Stimulated activated memory B cell treated with anti-CD40 and anti-IgM and Interleukin-4, amounts not matched to agents 10 μg/mL and 1 μg/mL and 100 μg/mL, for 72 hours (primary cell): ENCODE data around the gene MYOM1.

Experiments
- ATAC-seq: fragments of 150-1000 bp; cut with Tn5 transposase; 2 replicates; pipeline ENCODE4 v1.10.0; 2021
- H3K27ac Mint-ChIP-seq: one replicate; pipeline ENCODE4 v1.8.0; 2022; ENCODE audit warnings: mild to moderate bottlenecking, mixed read lengths
- H3K27me3 Mint-ChIP-seq: one replicate; pipeline ENCODE4 v1.8.0; 2022; ENCODE audit warnings: mixed read lengths
- H3K36me3 Mint-ChIP-seq: one replicate; pipeline ENCODE4 v1.8.0; 2022; ENCODE audit warnings: mixed read lengths
- H3K4me1 Mint-ChIP-seq: one replicate; pipeline ENCODE4 v1.8.0; 2022; ENCODE audit warnings: mixed read lengths
- H3K4me3 Mint-ChIP-seq: one replicate; pipeline ENCODE4 v1.8.0; 2022; ENCODE audit warnings: mild to moderate bottlenecking, moderate library complexity, mixed read lengths
- H3K9me3 Mint-ChIP-seq: one replicate; pipeline ENCODE4 v1.8.0; 2022; ENCODE audit warnings: mixed read lengths

MYOM1 gene

GRCh38 chr18:3115447-3116030 lies 104.2 kb downstream of the MYOM1 start:
- H3K4me1 Mint-ChIP-seq = no peaks in the 10 kb centered on the region
- no peaks in the 10 kb centered on the region for H3K9me3 Mint-ChIP-seq
- no peak overlapping the region for H3K4me3 Mint-ChIP-seq
- H3K36me3 Mint-ChIP-seq = peaks cover 12% of the 10 kb centered on the region
- no peak for ATAC-seq
- peaks cover 12% of the 10 kb centered on the region for H3K27me3 Mint-ChIP-seq
- no peak overlapping the region for H3K27ac Mint-ChIP-seq

GRCh38 chr18:3114451-3114850 lies 105.3 kb downstream of the MYOM1 start:
- no peaks in the 10 kb centered on the region for H3K9me3 Mint-ChIP-seq
- H3K36me3 Mint-ChIP-seq = peaks cover 11% of the 10 kb centered on the region
- no peak overlapping the region for H3K4me3 Mint-ChIP-seq
- H3K4me1 Mint-ChIP-seq = no peaks in the 10 kb centered on the region
- no peak for ATAC-seq
- H3K27me3 Mint-ChIP-seq = peaks cover 12% of the 10 kb centered on the region
- H3K27ac Mint-ChIP-seq = no peak overlapping the region

- Mint-ChIP-seq H3K27ac (no peak overlapping the region), H3K27me3 (peaks cover 9% of the 10 kb centered on the region), H3K4me1 (no peaks in the 10 kb centered on the region), H3K4me3 (no peak overlapping the region), H3K36me3 (peaks cover 7% of the 10 kb centered on the region), H3K9me3 (no peaks in the 10 kb centered on the region)
- ATAC-seq = no peak
These were observed 105.7 kb downstream of the MYOM1 start for GRCh38 chr18:3114026-3114425.

DNA sequence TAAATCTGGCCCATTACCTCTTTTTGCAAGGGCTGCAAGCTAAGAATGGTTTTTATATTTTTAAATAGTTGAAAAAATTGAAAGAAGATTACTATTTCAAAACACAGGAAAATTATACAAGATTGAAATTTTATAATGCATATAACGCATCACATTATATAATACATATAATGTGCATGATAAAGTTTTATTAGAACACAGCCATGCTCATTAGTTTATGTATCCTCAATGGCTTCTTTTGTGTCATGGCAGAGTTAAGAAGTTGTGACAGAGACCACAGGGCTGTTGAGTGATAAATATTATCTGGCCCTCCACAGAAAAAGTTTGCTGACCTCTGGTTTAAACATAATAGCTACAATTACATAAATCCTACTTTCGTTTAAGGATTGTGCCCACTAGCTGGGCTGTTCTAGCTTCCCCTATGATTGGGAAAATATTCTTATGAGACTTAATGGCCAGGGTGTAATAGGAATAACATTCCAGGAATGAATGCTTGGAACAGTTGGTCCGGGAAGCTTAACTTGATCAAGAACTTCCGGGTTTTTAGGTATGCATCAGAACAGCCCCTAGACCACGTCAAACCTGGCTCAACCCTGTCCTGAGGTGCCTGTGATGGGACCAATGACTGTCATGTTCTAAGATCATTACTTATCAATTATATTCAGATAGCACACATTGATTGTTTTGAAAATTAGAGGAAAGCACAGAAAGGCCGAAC lies 108.1 kb downstream of the MYOM1 start:
- Mint-ChIP-seq H3K9me3 (no peaks in the 10 kb centered on the region), H3K4me1 (no peaks in the 10 kb centered on the region), H3K36me3 (peaks cover 5% of the 10 kb centered on the region), H3K27ac (no peak overlapping the region), H3K4me3 (no peak overlapping the region), H3K27me3 (no peaks in the 10 kb centered on the region)
- ATAC-seq = no peak

GRCh38 chr18:3110034-3110752 lies 109.6 kb downstream of the MYOM1 start:
- Mint-ChIP-seq H3K4me3 (no peak overlapping the region), H3K36me3 (peaks cover 5% of the 10 kb centered on the region), H3K27me3 (no peaks in the 10 kb centered on the region), H3K9me3 (no peaks in the 10 kb centered on the region), H3K27ac (no peak overlapping the region), H3K4me1 (no peaks in the 10 kb centered on the region)
- no peak for ATAC-seq

DNA sequence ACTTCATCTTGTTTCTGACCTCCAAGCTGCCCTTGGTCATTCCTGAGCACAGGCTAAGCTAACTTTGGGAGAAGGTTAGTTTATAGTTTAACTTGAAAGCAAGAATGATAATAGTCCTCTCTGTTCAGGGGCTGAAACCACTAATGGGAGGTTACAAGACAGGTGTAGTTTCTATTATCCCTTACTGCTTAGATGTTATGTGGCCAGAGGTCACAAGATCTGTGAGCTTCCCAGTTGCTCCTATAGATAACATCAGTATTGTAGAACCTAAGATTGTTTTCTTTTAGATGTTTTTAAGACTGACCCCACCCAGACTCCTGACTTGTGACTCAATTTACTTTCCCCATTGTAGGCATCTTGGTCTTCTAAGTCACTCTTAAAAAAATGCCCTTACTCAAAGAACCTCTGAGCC lies 112.0 kb downstream of the MYOM1 start:
- H3K27ac Mint-ChIP-seq = no peak overlapping the region

GRCh38 chr18:3104190-3105054 lies 115.3 kb downstream of the MYOM1 start:
- Mint-ChIP-seq H3K4me1 (no peaks in the 10 kb centered on the region), H3K36me3 (peaks cover 8% of the 10 kb centered on the region), H3K27me3 (no peaks in the 10 kb centered on the region), H3K9me3 (no peaks in the 10 kb centered on the region), H3K4me3 (no peak overlapping the region), H3K27ac (no peak overlapping the region)
- no peak for ATAC-seq

More for the DNA sequence above, 112.0 kb downstream of the MYOM1 start:
- no peak overlapping the region for H3K4me3 Mint-ChIP-seq
- H3K9me3 Mint-ChIP-seq = no peaks in the 10 kb centered on the region
- H3K4me1 Mint-ChIP-seq = no peaks in the 10 kb centered on the region
- H3K36me3 Mint-ChIP-seq = no peaks in the 10 kb centered on the region
- no peak for ATAC-seq
- H3K27me3 Mint-ChIP-seq = no peaks in the 10 kb centered on the region

- no peaks in the 10 kb centered on the region for H3K4me1 Mint-ChIP-seq
- no peaks in the 10 kb centered on the region for H3K9me3 Mint-ChIP-seq
- no peak for ATAC-seq
- H3K4me3 Mint-ChIP-seq = no peak overlapping the region
- peaks cover 14% of the 10 kb centered on the region for H3K36me3 Mint-ChIP-seq
- no peak overlapping the region for H3K27ac Mint-ChIP-seq
- no peaks in the 10 kb centered on the region for H3K27me3 Mint-ChIP-seq
These were observed 116.2 kb downstream of the MYOM1 start for GRCh38 chr18:3103576-3103975.

DNA sequence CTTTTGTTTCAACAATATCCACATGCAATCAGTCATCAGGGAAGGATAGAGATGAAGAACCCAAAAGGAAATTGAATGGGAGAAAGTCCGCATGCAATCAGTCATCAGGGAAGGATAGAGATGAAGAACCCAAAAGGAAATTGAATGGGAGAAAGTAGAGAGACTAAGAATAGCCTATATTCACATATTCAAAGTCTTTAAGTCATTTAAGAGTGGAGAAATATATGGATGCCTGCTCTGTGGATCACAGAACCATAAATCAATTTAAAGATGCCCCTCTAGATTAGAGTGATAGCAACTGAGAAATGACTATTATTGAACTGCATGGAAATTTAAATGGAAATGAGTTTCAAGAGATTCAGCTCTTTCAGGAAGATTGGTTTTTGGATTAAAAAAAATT lies 116.8 kb downstream of the MYOM1 start:
- H3K36me3 Mint-ChIP-seq = peaks cover 14% of the 10 kb centered on the region
- H3K27ac Mint-ChIP-seq = no peak overlapping the region
- H3K4me3 Mint-ChIP-seq = no peak overlapping the region
- ATAC-seq = no peak
- no peaks in the 10 kb centered on the region for H3K4me1 Mint-ChIP-seq
- no peaks in the 10 kb centered on the region for H3K27me3 Mint-ChIP-seq
- H3K9me3 Mint-ChIP-seq = no peaks in the 10 kb centered on the region

GRCh38 chr18:3100498-3101132 lies 119.2 kb downstream of the MYOM1 start:
- ATAC-seq = no peak

GRCh38 chr18:3099327-3099726 lies 120.4 kb downstream of the MYOM1 start:
- Mint-ChIP-seq H3K36me3 (peaks cover 14% of the 10 kb centered on the region), H3K4me3 (no peak overlapping the region), H3K27ac (no peak overlapping the region), H3K27me3 (no peaks in the 10 kb centered on the region), H3K4me1 (no peaks in the 10 kb centered on the region), H3K9me3 (no peaks in the 10 kb centered on the region)
- ATAC-seq = no peak

More at GRCh38 chr18:3100498-3101132, 119.2 kb downstream of the MYOM1 start:
- Mint-ChIP-seq H3K36me3 (peaks cover 14% of the 10 kb centered on the region), H3K27ac (no peak overlapping the region), H3K9me3 (no peaks in the 10 kb centered on the region), H3K27me3 (no peaks in the 10 kb centered on the region), H3K4me1 (no peaks in the 10 kb centered on the region), H3K4me3 (no peak overlapping the region)

DNA sequence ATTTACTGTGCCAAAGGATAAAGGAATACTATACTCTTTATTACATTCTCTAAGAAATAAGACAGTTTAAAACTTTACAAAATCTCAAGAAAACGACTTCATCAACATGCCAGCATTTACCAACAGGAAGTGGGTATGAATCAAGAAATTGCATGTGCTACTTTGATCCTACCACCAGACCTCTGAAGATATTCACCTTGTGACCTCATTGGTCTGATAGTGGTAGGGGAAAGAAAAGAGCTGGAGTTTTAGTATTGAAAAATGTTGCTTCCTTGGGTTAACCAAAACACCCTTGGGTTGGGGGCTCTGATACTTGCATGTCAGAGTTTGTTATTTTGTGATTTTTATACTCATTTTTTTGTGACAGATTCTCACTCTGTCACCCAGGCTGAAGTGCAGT lies 122.7 kb downstream of the MYOM1 start:
- no peak overlapping the region for H3K27ac Mint-ChIP-seq
- no peak overlapping the region for H3K4me3 Mint-ChIP-seq
- no peaks in the 10 kb centered on the region for H3K4me1 Mint-ChIP-seq
- peaks cover 14% of the 10 kb centered on the region for H3K36me3 Mint-ChIP-seq
- H3K9me3 Mint-ChIP-seq = no peaks in the 10 kb centered on the region
- no peaks in the 10 kb centered on the region for H3K27me3 Mint-ChIP-seq
- ATAC-seq = no peak

- Mint-ChIP-seq H3K36me3 (peaks cover 14% of the 10 kb centered on the region), H3K4me3 (no peak overlapping the region), H3K9me3 (no peaks in the 10 kb centered on the region), H3K27me3 (no peaks in the 10 kb centered on the region), H3K4me1 (no peaks in the 10 kb centered on the region), H3K27ac (no peak overlapping the region)
- no peak for ATAC-seq
These were observed 123.8 kb downstream of the MYOM1 start for GRCh38 chr18:3095921-3096320.

GRCh38 chr18:3094338-3094684 lies 125.5 kb downstream of the MYOM1 start:
- peaks cover 5% of the 10 kb centered on the region for H3K36me3 Mint-ChIP-seq
- ATAC-seq = no peak

More at GRCh38 chr18:3094338-3094684, 125.5 kb downstream of the MYOM1 start:
- H3K4me3 Mint-ChIP-seq = no peak overlapping the region
- no peaks in the 10 kb centered on the region for H3K4me1 Mint-ChIP-seq
- H3K9me3 Mint-ChIP-seq = no peaks in the 10 kb centered on the region
- H3K27ac Mint-ChIP-seq = no peak overlapping the region
- H3K27me3 Mint-ChIP-seq = no peaks in the 10 kb centered on the region
